GM21786 (cell line): ENCODE measurements around the gene ROBO1.
"Not testable (repeated sequence)": the region's sequence is repeated elsewhere in the genome, so short reads cannot be mapped to it uniquely, and the experiment has no call there.

ENCODE experiments used
- ATAC-seq: cut with Tn5 transposase; IDR thresholded peaks from one replicate; pipeline ENCODE4 v1.9.1; 2021; ENCODE audit not compliant: unreplicated experiment

ROBO1 gene

GRCh38 chr3:79767905-79768267, at the start of gene ROBO1:
Gene ROBO1 (minus strand): TSS chr3:79767998.
- ATAC-seq = no peak

GRCh38 chr3:79817224-79817623, 49.4 kb upstream of the ROBO1 start:
- ATAC-seq = no peak

GRCh38 chr3:79815478-79815877, 47.7 kb upstream of the ROBO1 start:
- ATAC-seq = no peak

- no peak for ATAC-seq
Observed at GRCh38 chr3:79810581-79810980, 42.8 kb upstream of the ROBO1 start.

- ATAC-seq = no peak
Observed at GRCh38 chr3:79810092-79810491, 42.3 kb upstream of the ROBO1 start.

- ATAC-seq = no peak
Observed at GRCh38 chr3:79809106-79809505, 41.3 kb upstream of the ROBO1 start.

GRCh38 chr3:79808515-79808914, 40.7 kb upstream of the ROBO1 start:
- no peak for ATAC-seq

- not testable (repeated sequence) for ATAC-seq
Observed at GRCh38 chr3:79790177-79790576, 22.4 kb upstream of the ROBO1 start.

- ATAC-seq = no peak
Observed at GRCh38 chr3:79773291-79773690, 5.5 kb upstream of the ROBO1 start.

- ATAC-seq = no peak
Observed at GRCh38 chr3:79769229-79769628, 1.4 kb upstream of the ROBO1 start.

- ATAC-seq = no peak
Observed at GRCh38 chr3:79767194-79767904, 449 bp downstream of the ROBO1 start.

GRCh38 chr3:79766496-79767193, 1.2 kb downstream of the ROBO1 start:
- ATAC-seq = no peak

GRCh38 chr3:79765911-79766310, 1.9 kb downstream of the ROBO1 start:
- no peak for ATAC-seq

- no peak for ATAC-seq
Observed at GRCh38 chr3:79761441-79761840, 6.4 kb downstream of the ROBO1 start.

GRCh38 chr3:79751703-79752102, 16.1 kb downstream of the ROBO1 start:
- no peak for ATAC-seq

GRCh38 chr3:79737530-79737929, 30.3 kb downstream of the ROBO1 start:
- ATAC-seq = no peak

- no peak for ATAC-seq
Observed at GRCh38 chr3:79729096-79729495, 38.7 kb downstream of the ROBO1 start.

GRCh38 chr3:79726786-79727185, 41.0 kb downstream of the ROBO1 start:
- ATAC-seq = no peak

GRCh38 chr3:79724206-79724605, 43.6 kb downstream of the ROBO1 start:
- ATAC-seq = no peak

GRCh38 chr3:79690072-79690471, 77.7 kb downstream of the ROBO1 start:
- no peak for ATAC-seq

- no peak for ATAC-seq
Observed at GRCh38 chr3:79685108-79685507, 82.7 kb downstream of the ROBO1 start.

- ATAC-seq = no peak
Observed at GRCh38 chr3:79684041-79684440, 83.8 kb downstream of the ROBO1 start.

- ATAC-seq = no peak
Observed at GRCh38 chr3:79672731-79673130, 95.1 kb downstream of the ROBO1 start.
